ENCODE results near the gene TMEM255A.
A peak's percentile ranks its signal among the peaks of the same experiment; 100 is the strongest.

DNA sequence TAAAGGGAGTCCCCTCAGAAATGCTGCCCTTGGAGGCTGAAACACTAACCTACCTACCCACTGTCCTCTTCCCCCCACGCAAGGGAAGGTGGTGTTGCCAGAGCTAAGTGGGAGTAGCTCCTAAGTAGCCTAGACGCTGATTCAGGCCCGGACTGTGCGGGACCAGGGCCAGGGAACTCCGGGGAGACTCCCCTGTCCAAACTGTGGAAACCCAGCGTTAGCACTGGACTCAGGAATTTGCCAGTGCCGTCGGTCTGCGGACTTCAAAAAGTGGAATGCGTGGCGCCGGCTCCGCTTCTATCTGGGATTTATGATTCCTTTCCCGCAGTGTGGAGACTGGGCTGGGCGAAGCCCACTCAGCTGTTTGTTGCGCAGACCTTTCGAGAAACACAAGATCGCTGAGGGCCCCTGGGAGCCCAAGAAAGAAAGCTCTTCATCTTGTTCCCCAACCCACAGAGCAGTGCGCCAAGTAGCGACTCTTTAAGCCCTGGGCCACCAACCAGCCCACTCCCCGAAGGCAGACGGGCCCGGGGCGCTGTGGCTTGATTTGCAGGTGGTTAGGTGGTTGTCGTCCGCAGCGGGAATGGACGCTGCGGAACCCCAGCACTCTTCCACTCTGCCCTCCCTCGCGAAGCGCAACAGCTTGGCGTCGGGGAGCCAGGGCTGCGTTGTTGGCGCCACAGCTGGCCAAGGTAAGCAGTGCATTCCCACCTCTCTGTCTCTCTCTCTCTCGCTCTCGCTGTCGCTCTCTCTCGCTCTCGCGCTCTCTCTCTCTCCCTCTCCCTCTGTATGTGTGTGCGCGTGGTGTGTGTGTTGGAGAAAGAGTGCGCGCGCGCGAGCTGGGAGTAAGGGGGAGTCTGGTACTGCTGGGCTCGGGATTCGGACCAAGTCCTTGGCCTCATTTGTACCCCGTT, 2.0 kb downstream of the TMEM255A start:
- TF ChIP-seq, protein P1, sequence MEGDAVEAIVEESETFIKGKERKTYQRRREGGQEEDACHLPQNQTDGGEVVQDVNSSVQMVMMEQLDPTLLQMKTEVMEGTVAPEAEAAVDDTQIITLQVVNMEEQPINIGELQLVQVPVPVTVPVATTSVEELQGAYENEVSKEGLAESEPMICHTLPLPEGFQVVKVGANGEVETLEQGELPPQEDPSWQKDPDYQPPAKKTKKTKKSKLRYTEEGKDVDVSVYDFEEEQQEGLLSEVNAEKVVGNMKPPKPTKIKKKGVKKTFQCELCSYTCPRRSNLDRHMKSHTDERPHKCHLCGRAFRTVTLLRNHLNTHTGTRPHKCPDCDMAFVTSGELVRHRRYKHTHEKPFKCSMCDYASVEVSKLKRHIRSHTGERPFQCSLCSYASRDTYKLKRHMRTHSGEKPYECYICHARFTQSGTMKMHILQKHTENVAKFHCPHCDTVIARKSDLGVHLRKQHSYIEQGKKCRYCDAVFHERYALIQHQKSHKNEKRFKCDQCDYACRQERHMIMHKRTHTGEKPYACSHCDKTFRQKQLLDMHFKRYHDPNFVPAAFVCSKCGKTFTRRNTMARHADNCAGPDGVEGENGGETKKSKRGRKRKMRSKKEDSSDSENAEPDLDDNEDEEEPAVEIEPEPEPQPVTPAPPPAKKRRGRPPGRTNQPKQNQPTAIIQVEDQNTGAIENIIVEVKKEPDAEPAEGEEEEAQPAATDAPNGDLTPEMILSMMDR (IDR thresholded peaks at IDR 0.05; ENCODE audit: insufficient read depth, low read length, poor library complexity, severe bottlenecking), result peak; percentile 16
- no peak for TF ChIP-seq EZH2phosphoT487 (conservative IDR thresholded peaks at IDR 0.05; ENCODE audit: low read length)

Data from SU-DHL-6 (cell line).